ENCODE data around the gene MAML2. TPM values are rescaled to one million over a fixed set of nuclear protein-coding genes. Genes with fewer than 3 reads are reported as not detected.
A peak's percentile ranks its signal among the peaks of the same experiment; 100 is the strongest.

MAML2 gene
- total RNA-seq (25.6 TPM), polyA plus RNA-seq (7.9 TPM)

DNA sequence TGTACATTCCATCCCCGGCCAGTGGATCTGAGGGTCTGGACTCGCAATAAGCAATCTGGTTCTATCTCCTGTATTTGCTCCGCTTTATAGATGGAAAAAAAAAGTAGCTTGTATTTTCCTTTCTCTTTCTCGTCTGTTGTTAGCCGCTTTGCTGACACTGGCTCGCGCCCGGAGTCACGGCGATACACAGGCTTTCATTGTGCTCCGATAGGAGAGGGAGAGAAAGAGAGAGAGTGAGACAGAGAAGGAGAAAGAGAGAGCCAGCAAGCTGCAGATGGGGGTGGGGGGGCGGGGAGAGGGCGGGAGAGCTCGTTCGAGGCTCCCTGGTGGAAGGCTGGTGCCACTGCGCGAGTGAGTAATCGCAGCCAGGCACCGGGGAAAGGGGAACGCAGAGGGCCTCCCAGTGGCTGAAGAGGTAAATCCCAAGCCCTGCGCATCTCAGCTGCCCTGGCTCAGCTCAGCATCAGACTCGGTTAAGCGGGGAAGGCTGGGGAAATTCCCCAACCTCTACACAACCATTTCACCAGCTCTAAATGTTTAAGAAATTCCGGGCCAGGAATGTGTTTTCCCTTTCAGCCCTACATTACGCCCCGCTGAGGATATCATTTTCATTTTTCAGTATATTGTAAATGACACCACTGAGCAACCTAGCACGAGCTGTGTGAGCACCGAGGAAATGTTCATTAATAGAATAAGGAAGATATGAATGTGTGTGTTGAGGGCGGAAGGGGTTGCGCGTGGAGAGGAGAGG is at the start of gene MAML2:
TSS of gene MAML2 (minus strand) at position 235 of the 751 bp plus-strand sequence. CDS start 1,300 bp downstream, outside the sequence.
- DNase-seq (ENCODE audit: extremely low spot score): peak; percentile 84
- 10% methylated on average over 31 of the region's 31 CpGs for WGBS
- Histone ChIP-seq H3K4me3 (ENCODE audit: low read depth, low read length) (peak within 1 kb of the TSS; percentile 67), H3K27ac (ENCODE audit: low read depth) (peak within 1 kb of the TSS; percentile 6), H3K36me3 (ENCODE audit: insufficient read depth) (no peaks in the 10 kb centered on the region), H3K4me1 (ENCODE audit: insufficient read depth) (peaks cover 2% of the 10 kb centered on the region)

- H3K27ac ChIP-seq (ENCODE audit: low read depth): no peak overlapping the region
- no peak for DNase-seq (ENCODE audit: extremely low spot score)
- WGBS: 92% methylated on average over 3 of the region's 3 CpGs
- H3K36me3 ChIP-seq (ENCODE audit: insufficient read depth): no peaks in the 10 kb centered on the region
- H3K4me1 ChIP-seq (ENCODE audit: insufficient read depth): no peaks in the 10 kb centered on the region
- H3K4me3 ChIP-seq (ENCODE audit: low read depth, low read length): no peak overlapping the region
Observed at GRCh38 chr11:96391698-96392307, 48.8 kb upstream of the MAML2 start.

GRCh38 chr11:96390488-96390792 is 47.4 kb upstream of the MAML2 start:
- no peak overlapping the region for H3K27ac ChIP-seq (ENCODE audit: low read depth)
- H3K36me3 ChIP-seq (ENCODE audit: insufficient read depth): no peaks in the 10 kb centered on the region
- 5% methylated on average over 6 of the region's 6 CpGs for WGBS
- peak overlapping the region; percentile 82 for H3K4me3 ChIP-seq (ENCODE audit: low read depth, low read length)
- DNase-seq (ENCODE audit: extremely low spot score): no peak
- H3K4me1 ChIP-seq (ENCODE audit: insufficient read depth): no peaks in the 10 kb centered on the region

DNA sequence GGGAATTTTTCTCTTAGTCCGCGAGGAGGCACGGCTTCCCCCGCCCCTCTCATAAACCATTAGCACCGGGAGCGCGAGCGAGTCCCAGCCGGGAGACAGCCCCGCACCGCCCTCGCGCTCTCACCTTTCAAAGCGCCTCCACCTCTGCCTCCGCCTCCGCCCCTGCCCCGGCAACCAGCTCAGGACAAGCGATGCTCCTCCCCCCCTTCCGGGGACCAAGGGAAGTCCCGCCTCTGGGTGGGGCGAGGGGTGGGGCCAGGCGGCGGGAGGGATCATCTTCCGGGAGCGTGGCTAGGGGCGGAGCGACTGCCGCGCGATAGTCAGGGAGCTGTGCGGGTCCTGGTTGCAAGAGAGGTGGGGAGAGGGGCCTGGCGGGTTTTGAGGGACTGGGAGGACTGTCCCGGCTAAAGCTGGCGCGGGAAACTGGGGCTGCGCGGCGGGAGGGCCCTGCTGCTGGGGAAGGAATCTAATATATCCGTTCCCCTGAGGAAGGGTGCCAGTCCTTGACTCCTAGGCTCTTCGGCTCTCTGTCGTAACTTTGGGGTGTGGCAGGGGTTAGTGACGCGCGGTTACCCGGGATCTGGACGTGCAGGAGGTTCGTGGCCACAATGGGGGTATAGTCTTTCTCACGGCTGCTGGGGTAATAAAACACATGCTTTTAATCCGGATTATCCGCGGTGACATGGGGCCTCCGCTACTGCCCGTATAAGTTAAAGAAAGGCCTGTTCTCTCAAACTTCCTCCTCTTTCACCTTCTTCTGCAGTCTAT is 46.9 kb upstream of the MAML2 start, which contains the start of the genes CCDC82 and JRKL:
TSS of gene CCDC82 (minus strand) at position 193 of the 768 bp plus-strand sequence. CDS start 5,165 bp downstream, outside the sequence.
TSS of gene JRKL (plus strand) at position 294 of the 768 bp plus-strand sequence. CDS start 637 bp downstream, outside the sequence.
- peak within 1 kb of the TSS; percentile 82 for H3K4me3 ChIP-seq (ENCODE audit: low read depth, low read length)
- H3K4me1 ChIP-seq (ENCODE audit: insufficient read depth): no peaks in the 10 kb centered on the region
- no peaks in the 10 kb centered on the region for H3K36me3 ChIP-seq (ENCODE audit: insufficient read depth)
- peak; percentile 94 for DNase-seq (ENCODE audit: extremely low spot score)
- peak within 1 kb of the TSS; percentile 85 for H3K27ac ChIP-seq (ENCODE audit: low read depth)
- whole genome bisulfite sequencing: under 1% methylated on average over 53 of the region's 53 CpGs

DNA sequence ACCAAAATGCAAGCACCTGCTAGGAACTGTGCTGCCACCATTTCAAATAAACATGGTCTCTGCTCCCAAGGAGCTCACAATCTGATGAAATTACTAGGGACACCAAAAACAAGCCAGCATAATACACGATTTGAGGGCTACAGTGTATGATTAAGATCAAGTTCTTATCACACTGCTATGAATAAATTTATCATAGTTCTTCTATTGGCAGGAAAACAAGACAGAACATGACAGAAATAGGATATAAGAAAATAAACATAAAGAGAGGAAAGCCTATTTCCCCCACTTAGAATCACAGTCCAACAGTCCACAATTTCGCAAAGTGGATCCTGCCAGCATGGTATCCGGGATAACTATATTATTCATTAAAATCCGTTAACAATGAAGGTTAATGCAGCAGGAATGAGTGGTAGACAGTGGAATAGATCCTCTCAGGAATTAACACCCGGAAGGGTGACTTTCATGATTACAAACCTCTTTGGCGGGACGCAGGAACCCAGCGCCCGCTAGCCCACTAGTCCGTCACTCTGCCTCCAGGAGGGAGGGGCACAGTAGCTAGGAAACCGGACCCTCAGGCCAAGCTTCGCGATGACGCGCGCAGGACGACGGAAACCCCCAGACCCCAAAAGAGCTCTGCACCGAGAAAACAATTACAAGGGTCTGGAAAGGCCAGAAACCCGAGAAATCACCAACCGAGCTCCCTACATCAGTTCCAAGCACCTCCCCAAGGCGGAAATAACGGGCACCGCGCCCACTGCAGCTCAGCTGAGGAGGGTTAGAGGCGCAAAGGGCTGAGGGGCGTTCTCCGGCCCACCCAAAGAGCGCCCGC is 46.1 kb upstream of the MAML2 start:
- Histone ChIP-seq H3K4me3 (ENCODE audit: low read depth, low read length) (peak overlapping the region; percentile 82), H3K36me3 (ENCODE audit: insufficient read depth) (no peaks in the 10 kb centered on the region), H3K4me1 (ENCODE audit: insufficient read depth) (no peaks in the 10 kb centered on the region), H3K27ac (ENCODE audit: low read depth) (peak overlapping the region; percentile 13)
- no peak for DNase-seq (ENCODE audit: extremely low spot score)
- WGBS: under 1% methylated on average over 30 of the region's 30 CpGs

DNA sequence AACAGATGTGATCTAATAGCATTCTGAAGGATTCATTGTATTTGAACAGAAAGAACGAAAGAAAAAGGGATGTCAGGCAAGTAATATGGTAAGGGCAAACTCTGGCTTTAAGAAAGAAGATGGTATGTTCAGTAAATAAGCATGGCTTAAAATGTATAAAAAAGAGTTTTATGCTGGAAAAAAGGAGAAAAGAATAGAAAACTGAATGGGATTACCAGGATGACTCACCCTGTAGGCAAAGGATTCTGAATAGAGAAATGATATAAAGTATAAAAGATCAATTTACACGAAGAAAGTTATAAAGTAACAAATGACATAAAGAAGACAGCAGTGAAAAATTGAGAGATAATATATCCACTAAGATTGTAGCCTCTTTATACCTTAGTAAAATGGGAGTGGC is 42.2 kb upstream of the MAML2 start:
- Histone ChIP-seq H3K4me1 (ENCODE audit: insufficient read depth) (no peaks in the 10 kb centered on the region), H3K27ac (ENCODE audit: low read depth) (no peak overlapping the region), H3K4me3 (ENCODE audit: low read depth, low read length) (no peak overlapping the region), H3K36me3 (ENCODE audit: insufficient read depth) (no peaks in the 10 kb centered on the region)
- no peak for DNase-seq (ENCODE audit: extremely low spot score)
- WGBS: 81% methylated on average over 2 of the region's 2 CpGs

GRCh38 chr11:96384156-96384555 is 41.2 kb upstream of the MAML2 start:
- Histone ChIP-seq H3K4me3 (ENCODE audit: low read depth, low read length) (no peak overlapping the region), H3K27ac (ENCODE audit: low read depth) (no peak overlapping the region), H3K4me1 (ENCODE audit: insufficient read depth) (no peaks in the 10 kb centered on the region), H3K36me3 (ENCODE audit: insufficient read depth) (no peaks in the 10 kb centered on the region)
- no peak for DNase-seq (ENCODE audit: extremely low spot score)
- WGBS: 80% methylated on average over 3 of the region's 3 CpGs

GRCh38 chr11:96376796-96377195 is 33.8 kb upstream of the MAML2 start:
- 82% methylated on average over 1 of the region's 1 CpG for WGBS
- H3K4me3 ChIP-seq (ENCODE audit: low read depth, low read length): no peak overlapping the region
- no peak overlapping the region for H3K27ac ChIP-seq (ENCODE audit: low read depth)
- no peak for DNase-seq (ENCODE audit: extremely low spot score)
- H3K36me3 ChIP-seq (ENCODE audit: insufficient read depth): peaks cover 2% of the 10 kb centered on the region
- H3K4me1 ChIP-seq (ENCODE audit: insufficient read depth): no peaks in the 10 kb centered on the region

DNA sequence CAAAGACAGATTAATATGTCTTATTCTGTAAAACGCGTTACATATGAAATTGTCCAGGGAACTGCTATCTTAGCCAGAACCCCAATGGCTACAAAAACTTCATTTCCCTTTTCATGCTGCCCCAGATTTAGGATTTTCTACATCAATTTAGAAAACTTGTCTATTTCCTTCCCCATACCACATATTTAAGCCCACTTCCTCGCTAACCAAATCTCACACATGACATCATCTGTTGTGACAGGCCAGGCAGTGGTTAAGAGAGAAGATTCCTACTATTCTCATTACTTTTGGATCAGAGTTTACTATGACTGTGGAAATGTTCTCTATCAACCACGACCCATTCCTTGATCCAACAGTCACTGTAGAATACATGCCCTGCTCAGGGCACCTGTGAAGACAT is 30.8 kb upstream of the MAML2 start:
- Histone ChIP-seq H3K4me3 (ENCODE audit: low read depth, low read length) (no peak overlapping the region), H3K27ac (ENCODE audit: low read depth) (no peak overlapping the region), H3K36me3 (ENCODE audit: insufficient read depth) (peaks cover 2% of the 10 kb centered on the region), H3K4me1 (ENCODE audit: insufficient read depth) (no peaks in the 10 kb centered on the region)
- DNase-seq (ENCODE audit: extremely low spot score): no peak
- WGBS: 96% methylated on average over 4 of the region's 4 CpGs

DNA sequence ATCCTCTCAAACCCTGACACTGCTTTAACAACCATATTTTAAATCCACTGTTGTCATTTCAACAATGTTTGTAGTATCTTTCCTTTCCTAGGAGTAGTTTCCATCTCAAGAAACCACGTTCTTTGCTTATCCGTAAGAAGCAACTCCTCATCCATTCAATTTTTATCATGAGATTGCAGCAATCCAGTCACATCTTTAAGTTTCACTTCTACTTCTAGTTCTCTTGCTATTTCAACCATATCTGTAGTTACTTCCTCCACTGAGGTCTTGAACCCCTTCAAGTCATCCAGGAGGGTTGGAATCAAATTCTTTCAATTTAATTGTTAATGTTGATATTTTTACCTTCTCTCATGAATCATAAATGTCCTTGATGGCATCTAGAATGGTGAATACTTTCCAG is 24.3 kb upstream of the MAML2 start:
- 94% methylated on average over 2 of the region's 2 CpGs for WGBS
- no peaks in the 10 kb centered on the region for H3K4me1 ChIP-seq (ENCODE audit: insufficient read depth)
- H3K36me3 ChIP-seq (ENCODE audit: insufficient read depth): no peaks in the 10 kb centered on the region
- H3K27ac ChIP-seq (ENCODE audit: low read depth): no peak overlapping the region
- H3K4me3 ChIP-seq (ENCODE audit: low read depth, low read length): no peak overlapping the region
- DNase-seq (ENCODE audit: extremely low spot score): no peak

GRCh38 chr11:96366024-96366423 is 23.0 kb upstream of the MAML2 start:
- DNase-seq (ENCODE audit: extremely low spot score): no peak
- 81% methylated on average over 1 of the region's 1 CpG for WGBS
- Histone ChIP-seq H3K4me1 (ENCODE audit: insufficient read depth) (no peaks in the 10 kb centered on the region), H3K4me3 (ENCODE audit: low read depth, low read length) (no peak overlapping the region), H3K27ac (ENCODE audit: low read depth) (no peak overlapping the region), H3K36me3 (ENCODE audit: insufficient read depth) (no peaks in the 10 kb centered on the region)

- Histone ChIP-seq H3K4me3 (ENCODE audit: low read depth, low read length) (no peak overlapping the region), H3K4me1 (ENCODE audit: insufficient read depth) (no peaks in the 10 kb centered on the region), H3K36me3 (ENCODE audit: insufficient read depth) (no peaks in the 10 kb centered on the region), H3K27ac (ENCODE audit: low read depth) (no peak overlapping the region)
- WGBS: 58% methylated on average over 1 of the region's 1 CpG
- no peak for DNase-seq (ENCODE audit: extremely low spot score)
Observed at GRCh38 chr11:96365493-96365892, 22.5 kb upstream of the MAML2 start.

GRCh38 chr11:96361778-96362177 is 18.8 kb upstream of the MAML2 start:
- H3K27ac ChIP-seq (ENCODE audit: low read depth): no peak overlapping the region
- no peaks in the 10 kb centered on the region for H3K4me1 ChIP-seq (ENCODE audit: insufficient read depth)
- no peak overlapping the region for H3K4me3 ChIP-seq (ENCODE audit: low read depth, low read length)
- no peak for DNase-seq (ENCODE audit: extremely low spot score)
- peaks cover 3% of the 10 kb centered on the region for H3K36me3 ChIP-seq (ENCODE audit: insufficient read depth)
- 72% methylated on average over 2 of the region's 2 CpGs for WGBS

Measured in urinary bladder (tissue), 4 donors.